Naive thymus-derived CD4-positive, alpha-beta T cell (primary cell): Measurements from ENCODE around the gene SBF1. TPM values are rescaled to one million over a fixed set of nuclear protein-coding genes. Genes with fewer than 3 reads are reported as not detected.

Experiments
- ATAC-seq: fragments of 150-1000 bp; cut with Tn5 transposase; 2 replicates; pipeline ENCODE4 v1.10.0; 2021; ENCODE audit warnings: mild to moderate bottlenecking, moderate library complexity
- CTCF ChIA-PET: fragments of 350-600 bp; sonication (Branson Sonifier 250); formaldehyde crosslinking; loops from one replicate; lab custom pipeline; 2021; ENCODE audit warnings: antibody characterized with exemption; lab: Charles Lee
- POLR2A ChIA-PET: fragments of 350-600 bp; sonication (Branson Sonifier 250); formaldehyde crosslinking; loops from one replicate; lab custom pipeline; 2021; ENCODE audit warnings: antibody characterized with exemption, inconsistent platforms; lab: Charles Lee
- DNase-seq, 9 donors: peaks; one replicate each; pipeline versions ENCODE4 v3.0.0 to v3.0.0-alpha.2; 2020 to 2022; ENCODE audit warnings: mixed read lengths in 1 of 9
- H3K27ac ChIP-seq: one replicate; pipeline ENCODE4 v1.7.0; 2013; ENCODE audit warnings: mild to moderate bottlenecking, low read depth, low read length, moderate library complexity
- H3K27me3 ChIP-seq, 2 donors: one replicate each; pipeline ENCODE4 v1.7.0; 2013; ENCODE audit warnings: low read length in 2 of 2, mild to moderate bottlenecking in 2 of 2, moderate library complexity in 2 of 2; ENCODE audit not compliant: control insufficient read depth in 2 of 2, insufficient read depth in 2 of 2
- H3K36me3 ChIP-seq, 3 experiments: 1 replicate in 2 of 3; 2 replicates in 1 of 3; pipeline ENCODE4 v1.7.0; 2013; ENCODE audit warnings: low read length in 3 of 3, mild to moderate bottlenecking in 3 of 3, moderate library complexity in 1 of 3; ENCODE audit not compliant: insufficient read depth in 3 of 3, control insufficient read depth in 2 of 3
- H3K4me1 ChIP-seq, 2 donors: one replicate each; pipeline ENCODE4 v1.7.0; 2013; ENCODE audit warnings: low read length in 2 of 2, mild to moderate bottlenecking in 2 of 2, moderate library complexity in 1 of 2; ENCODE audit not compliant: control insufficient read depth in 2 of 2, insufficient read depth in 2 of 2
- H3K4me3 ChIP-seq: 2 replicates; pipeline ENCODE4 v1.7.0; 2013; ENCODE audit warnings: mild to moderate bottlenecking, low read length
- H3K9me3 ChIP-seq, 3 experiments: 1 replicate in 2 of 3; 2 replicates in 1 of 3; pipeline ENCODE4 v1.7.0; 2013; ENCODE audit warnings: low read length in 3 of 3; ENCODE audit not compliant: control insufficient read depth in 2 of 3
- H3K27ac Mint-ChIP-seq, 9 donors: one replicate each; pipeline ENCODE4 v1.8.0; 2020 to 2022; ENCODE audit warnings: mixed read lengths in 9 of 9, mild to moderate bottlenecking in 8 of 9, moderate library complexity in 5 of 9, inconsistent platforms in 2 of 9
- H3K27me3 Mint-ChIP-seq, 5 donors: one replicate each; pipeline ENCODE4 v1.8.0; 2021 to 2022; ENCODE audit warnings: mixed read lengths in 5 of 5, mild to moderate bottlenecking in 1 of 5
- H3K36me3 Mint-ChIP-seq, 5 donors: one replicate each; pipeline ENCODE4 v1.8.0; 2020 to 2022; ENCODE audit warnings: mixed read lengths in 5 of 5, mild to moderate bottlenecking in 3 of 5, inconsistent platforms in 1 of 5
- H3K4me1 Mint-ChIP-seq, 7 donors: one replicate each; pipeline ENCODE4 v1.8.0; 2020 to 2022; ENCODE audit warnings: mixed read lengths in 7 of 7, mild to moderate bottlenecking in 3 of 7, inconsistent platforms in 1 of 7
- H3K4me3 Mint-ChIP-seq, 10 donors: one replicate each; pipeline ENCODE4 v1.8.0; 2020 to 2022; ENCODE audit warnings: mild to moderate bottlenecking in 10 of 10, mixed read lengths in 10 of 10, moderate library complexity in 6 of 10, inconsistent platforms in 2 of 10
- H3K9me3 Mint-ChIP-seq, 11 donors: one replicate each; pipeline ENCODE4 v1.8.0; 2020 to 2022; ENCODE audit warnings: mixed read lengths in 11 of 11, mild to moderate bottlenecking in 4 of 11, inconsistent platforms in 1 of 11, moderate library complexity in 1 of 11
- intact Hi-C, 2 donors: fragments of 100-400 bp; cut with micrococcal nuclease; formaldehyde crosslinking; loops; one replicate each; pipeline ENCODE4 v1.15.1; 2023
- polyA plus RNA-seq, 2 donors: library from polyadenylated mRNA; unstranded; fragments of 300-500 nt; fragmentation: Illumina TruSeq; gene quantifications; one replicate each; pipeline ENCODE4 v1.2.3, GENCODE V29; 2021
- total RNA-seq, 6 experiments: library from RNA in 5 of 6; stranded (reverse) in 5 of 6; gene quantifications; 1 replicate in 5 of 6; 2 replicates in 1 of 6; pipeline ENCODE4 v1.2.3 and lab custom pipeline; 2021 to 2026

The SBF1 gene
- total and polyA plus RNA-seq, 7 experiments from 2014 or later = 15.2 to 209 (median 170) TPM

DNA sequence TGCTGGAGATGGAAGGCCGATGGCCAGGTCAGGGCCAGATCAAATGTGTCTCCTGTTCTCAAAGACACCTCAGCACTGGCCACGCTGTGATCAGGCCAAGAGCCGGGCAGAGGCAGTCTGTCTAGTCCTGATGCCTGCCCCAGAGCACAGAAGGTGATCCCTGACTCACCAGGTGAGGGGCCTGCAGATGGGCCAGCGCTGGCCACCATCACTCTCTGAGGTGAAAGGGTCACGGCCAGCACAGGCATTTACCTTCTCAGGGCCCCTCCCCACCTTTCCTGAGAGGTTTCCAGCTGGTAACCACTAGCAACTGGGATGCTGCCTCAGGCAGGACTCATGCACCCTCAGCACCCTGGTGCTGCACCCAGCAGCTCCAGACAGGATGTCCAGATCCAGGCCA is 2.9 kb downstream of the SBF1 start:
- Histone ChIP-seq H3K4me1 (peaks cover 53 to 60% of the 10 kb centered on the region in 2 donors), H3K27ac (peak overlapping the region; percentile 90), H3K36me3 (peaks cover 0 to 22% (median 0%) of the 10 kb centered on the region in 3 experiments), H3K4me3 (peak overlapping the region; percentile 11), H3K9me3 (no peaks in the 10 kb centered on the region), H3K27me3 (no peaks in the 10 kb centered on the region)
- Mint-ChIP-seq H3K36me3 (peaks cover 0 to 11% (median 3%) of the 10 kb centered on the region in 5 donors), H3K27ac (peak overlapping the region; percentile 85 to 97 (median 93)), H3K27me3 (peaks cover 0 to under 1% (median 0%) of the 10 kb centered on the region in 5 donors), H3K4me1 (peaks cover 40 to 72% (median 62%) of the 10 kb centered on the region in 7 donors), H3K9me3 (no peaks in the 10 kb centered on the region), H3K4me3 (peak overlapping the region; percentile 65 to 100 (median 94))
- ATAC-seq (no peak), DNase-seq (no peak)
- intact Hi-C loops = loop anchor here (2.0 to 10.0 kb wide), 6 partner anchors 15 to 197 kb away; partner anchors contain the start of genes MAPK11 (in 1 of the 2), PPP6R2 (in 1 of the 2), SCO2 (in 1 of the 2) and SYCE3 (in 1 of the 2)
- ChIA-PET POLR2A (interaction anchor here (1.0 to 3.0 kb wide), 5 partner anchors 26 to 150 kb away, joined by 4 to 15 read pairs (median 10); partner anchors contain the start of genes LMF2, NCAPH2 and SCO2), CTCF (interaction anchor here (1.3 to 4.0 kb wide), 2 partner anchors 53 to 221 kb away, joined by 4 to 18 read pairs; partner anchors contain the start of genes HDAC10 and SCO2)

DNA sequence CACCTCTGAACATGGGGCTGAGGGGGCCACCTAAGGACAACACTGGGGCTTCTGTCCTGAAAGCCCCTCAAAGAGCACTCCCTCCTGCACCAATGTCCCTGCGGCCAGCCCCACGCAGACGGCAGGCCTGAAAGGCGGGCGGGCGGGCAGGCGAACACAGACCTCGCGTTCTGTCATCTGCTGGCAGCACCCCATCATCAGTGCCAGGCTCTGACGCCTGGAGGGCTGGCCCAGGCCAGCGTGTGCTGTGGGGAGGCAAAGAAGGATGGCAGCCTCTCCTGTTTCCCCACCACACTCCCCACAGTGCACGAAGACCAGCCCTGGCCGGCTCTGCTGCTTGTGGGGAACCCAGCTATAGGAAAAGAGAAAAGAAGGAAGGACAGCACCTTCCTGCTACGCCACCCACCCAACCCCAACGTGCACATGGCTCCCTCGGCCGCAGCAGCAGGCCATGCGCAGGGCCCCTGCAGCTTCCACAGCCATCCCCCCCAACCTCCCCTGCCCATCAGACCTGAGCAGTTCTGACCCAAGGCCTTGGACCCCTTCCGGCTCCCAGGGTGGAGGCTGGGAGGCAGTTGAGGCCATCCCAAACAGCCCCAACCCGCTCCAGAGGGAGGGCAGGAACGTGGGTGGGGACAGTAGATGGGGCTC is 3.5 kb downstream of the SBF1 start:
- Mint-ChIP-seq H3K27me3 (no peaks in the 10 kb centered on the region), H3K4me3 (peak overlapping the region; percentile 76 to 100 (median 94)), H3K36me3 (peaks cover 0 to 15% (median 7%) of the 10 kb centered on the region in 5 donors), H3K27ac (peak overlapping the region; percentile 88 to 99 (median 93)), H3K4me1 (peaks cover 45 to 73% (median 66%) of the 10 kb centered on the region in 7 donors), H3K9me3 (no peaks in the 10 kb centered on the region)
- Histone ChIP-seq H3K4me3 (peak overlapping the region; percentile 65), H3K4me1 (peaks cover 53 to 60% of the 10 kb centered on the region in 2 donors), H3K9me3 (no peaks in the 10 kb centered on the region), H3K27me3 (no peaks in the 10 kb centered on the region), H3K27ac (peak overlapping the region; percentile 90), H3K36me3 (peaks cover 0 to 29% (median 4%) of the 10 kb centered on the region in 3 experiments)
- ChIA-PET POLR2A (interaction anchor here (0.9 to 3.6 kb wide), 11 partner anchors 12 to 150 kb away, joined by 3 to 19 read pairs (median 9); partner anchors contain the start of genes LMF2, NCAPH2 and SCO2), CTCF (interaction anchor here (2.2 to 4.0 kb wide), 2 partner anchors 37 to 54 kb away, joined by 7 to 18 read pairs; partner anchors contain the start of genes LMF2, NCAPH2 and SCO2)
- ATAC-seq = no peak
- intact Hi-C loops = loop anchor here (2.0 to 10.0 kb wide), 6 partner anchors 15 to 197 kb away; partner anchors contain the start of genes MAPK11 (in 1 of the 2), PPP6R2 (in 1 of the 2), SCO2 (in 1 of the 2) and SYCE3 (in 1 of the 2)
- no peak for DNase-seq

DNA sequence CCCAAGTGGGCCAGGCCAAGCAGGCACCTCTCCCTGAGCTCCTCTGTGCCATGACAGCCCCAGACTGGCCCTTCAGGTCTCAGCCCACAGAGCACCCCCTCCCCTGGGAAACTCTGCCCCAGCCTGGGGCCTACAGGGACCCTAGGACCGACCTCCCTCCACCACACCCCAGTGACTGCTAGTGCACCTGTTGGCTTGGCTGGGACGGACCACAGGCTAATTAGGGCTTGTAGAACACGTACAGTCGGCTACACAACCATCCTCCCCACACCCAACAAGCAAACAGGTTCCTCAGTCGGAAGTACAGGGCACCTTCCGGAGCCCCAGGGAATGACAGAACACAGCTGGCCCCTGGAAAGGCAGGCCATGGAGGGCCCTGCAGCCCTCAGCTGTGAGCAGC is 4.3 kb downstream of the SBF1 start:
- peak overlapping the region; percentile 90 for H3K27ac ChIP-seq
- peaks cover 0 to 15% (median 7%) of the 10 kb centered on the region in 5 donors for H3K36me3 Mint-ChIP-seq
- H3K27ac Mint-ChIP-seq = peak overlapping the region; percentile 88 to 99 (median 93)
- no peaks in the 10 kb centered on the region for H3K27me3 Mint-ChIP-seq
- H3K27me3 ChIP-seq = no peaks in the 10 kb centered on the region
- H3K4me3 Mint-ChIP-seq = peak overlapping the region; percentile 76 to 100 (median 90)
- H3K9me3 ChIP-seq = no peaks in the 10 kb centered on the region
- peaks cover 0 to 37% (median 4%) of the 10 kb centered on the region in 3 experiments for H3K36me3 ChIP-seq
- H3K4me3 ChIP-seq = peak overlapping the region; percentile 65
- peaks cover 53 to 60% of the 10 kb centered on the region in 2 donors for H3K4me1 ChIP-seq
- H3K4me1 Mint-ChIP-seq = peaks cover 45 to 71% (median 65%) of the 10 kb centered on the region in 7 donors
- CTCF ChIA-PET = interaction anchor here (0.5 to 4.0 kb wide), 7 partner anchors 10 to 151 kb away, joined by 3 to 18 read pairs (median 6); partner anchors contain the start of genes LMF2, NCAPH2 and SCO2
- DNase-seq = no peak
- POLR2A ChIA-PET = interaction anchor here (0.7 to 3.6 kb wide), 18 partner anchors 10 to 218 kb away, joined by 3 to 19 read pairs (median 5); partner anchors contain the start of genes ADM2, LMF2, NCAPH2 and SCO2
- intact Hi-C loops = loop anchor here (1.0 to 10.0 kb wide), 12 partner anchors 11 to 196 kb away; partner anchors contain the start of genes PPP6R2 (in 2 of the 2), SCO2 (in 2 of the 2), ADM2 (in 1 of the 2) and LMF2 (in 1 of the 2)
- H3K9me3 Mint-ChIP-seq = no peaks in the 10 kb centered on the region
- no peak for ATAC-seq

DNA sequence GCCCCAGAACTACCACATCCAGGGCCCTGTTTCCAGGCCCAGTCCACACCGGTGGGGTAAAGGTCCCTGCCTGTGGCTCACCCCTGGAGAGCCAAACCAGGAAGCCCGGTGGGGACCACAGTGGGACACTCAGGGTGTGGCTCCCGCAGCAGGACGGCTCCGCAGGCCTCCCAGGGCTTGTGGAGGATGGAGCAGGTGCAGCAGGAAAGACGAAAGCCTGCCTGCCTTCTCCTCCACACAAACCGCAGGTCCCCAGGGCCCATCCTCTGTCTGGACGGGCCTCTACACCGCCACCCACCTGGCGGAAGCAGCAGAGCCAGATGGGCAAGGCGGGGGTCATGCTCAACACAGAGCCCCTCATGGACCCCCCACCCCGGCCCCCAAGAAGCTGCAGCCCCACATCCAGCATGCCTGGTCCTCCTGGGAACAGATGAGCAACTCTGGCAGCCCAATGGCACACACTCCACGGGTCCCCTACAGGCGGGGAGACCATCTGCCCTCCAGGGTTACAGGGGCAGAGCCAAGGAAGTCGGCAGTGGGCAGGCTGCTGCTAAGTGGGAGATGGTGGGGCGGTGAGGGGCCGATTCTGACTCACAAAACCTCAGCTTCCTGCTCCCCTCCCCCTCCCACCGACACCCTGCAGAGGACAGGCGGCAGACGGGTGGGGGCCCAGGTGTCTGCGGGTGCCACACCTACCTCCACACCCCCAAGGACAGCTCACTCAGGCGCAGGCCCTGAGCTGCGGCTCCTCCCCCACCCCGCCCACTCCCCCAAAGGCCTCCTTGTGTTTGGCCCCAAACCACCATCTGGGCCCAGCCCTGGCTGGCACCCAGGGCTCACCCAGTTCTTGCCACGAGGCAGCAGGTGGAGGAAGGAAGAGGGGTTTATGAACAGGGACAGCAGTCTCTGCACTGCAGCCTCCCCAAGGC is 5.2 kb downstream of the SBF1 start:
- Histone ChIP-seq H3K9me3 (no peaks in the 10 kb centered on the region), H3K4me3 (peak overlapping the region; percentile 65), H3K27me3 (no peaks in the 10 kb centered on the region), H3K4me1 (peaks cover 53 to 57% of the 10 kb centered on the region in 2 donors), H3K27ac (peak overlapping the region; percentile 90), H3K36me3 (peaks cover 0 to 43% (median 9%) of the 10 kb centered on the region in 3 experiments)
- Mint-ChIP-seq H3K27ac (peak overlapping the region; percentile 88 to 99 (median 93)), H3K4me3 (peak overlapping the region; percentile 76 to 100 (median 90)), H3K36me3 (peaks cover 0 to 15% (median 7%) of the 10 kb centered on the region in 5 donors), H3K4me1 (peaks cover 45 to 69% (median 61%) of the 10 kb centered on the region in 7 donors), H3K27me3 (no peaks in the 10 kb centered on the region), H3K9me3 (no peaks in the 10 kb centered on the region)
- ChIA-PET CTCF (interaction anchor here (0.6 to 4.0 kb wide), 8 partner anchors 10 to 321 kb away, joined by 3 to 18 read pairs (median 5); partner anchors contain the start of genes LMF2, NCAPH2 and SCO2), POLR2A (interaction anchor here (0.6 to 3.6 kb wide), 24 partner anchors 8 to 218 kb away, joined by 3 to 19 read pairs (median 5); partner anchors contain the start of genes ADM2, LMF2, NCAPH2 and SCO2)
- intact Hi-C loops = loop anchor here (1.0 to 10.0 kb wide), 14 partner anchors 12 to 195 kb away; partner anchors contain the start of genes PPP6R2 (in 2 of the 2), SCO2 (in 2 of the 2), ADM2 (in 1 of the 2) and LMF2 (in 1 of the 2)
- ATAC-seq (peak; percentile 95), DNase-seq (peak; percentile 77 to 96 (median 92))

DNA sequence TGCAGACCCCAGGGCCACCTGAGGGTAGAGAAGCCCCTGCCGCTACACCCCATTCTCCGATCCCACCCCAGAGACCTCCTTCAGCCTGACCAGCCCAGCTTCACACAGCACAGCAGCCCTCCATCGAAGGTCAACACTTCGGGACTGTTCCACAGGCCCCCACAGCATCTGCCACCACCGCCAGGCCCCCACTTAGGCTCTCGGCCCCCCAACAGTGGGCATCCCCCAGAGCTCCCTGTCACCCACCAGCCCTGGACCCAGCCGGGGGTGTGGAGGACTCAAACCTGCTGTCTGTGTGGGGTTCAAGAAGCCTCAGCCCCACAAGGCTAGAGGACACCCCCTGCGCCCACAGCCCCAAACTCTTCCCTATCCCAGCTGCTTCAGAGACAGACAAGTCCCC is 6.2 kb downstream of the SBF1 start:
- H3K36me3 Mint-ChIP-seq = peaks cover 0 to 17% (median 9%) of the 10 kb centered on the region in 5 donors

More for the DNA sequence above, 6.2 kb downstream of the SBF1 start:
- Histone ChIP-seq H3K4me3 (peak overlapping the region; percentile 54), H3K9me3 (no peaks in the 10 kb centered on the region), H3K36me3 (peaks cover 4 to 53% (median 19%) of the 10 kb centered on the region in 3 experiments), H3K4me1 (peaks cover 50 to 55% of the 10 kb centered on the region in 2 donors), H3K27ac (peak overlapping the region; percentile 90), H3K27me3 (no peaks in the 10 kb centered on the region)
- Mint-ChIP-seq H3K27me3 (no peaks in the 10 kb centered on the region), H3K4me1 (peaks cover 39 to 62% (median 56%) of the 10 kb centered on the region in 7 donors), H3K27ac (peak overlapping the region; percentile 88 to 99 (median 93)), H3K9me3 (no peaks in the 10 kb centered on the region), H3K4me3 (peak overlapping the region in 9 of 10 donors; percentile 4 to 100 (median 94))
- intact Hi-C loops = loop anchor here in 1 of 2 donors (1.0 kb wide), 2 partner anchors 40 to 152 kb away; partner anchors contain the start of gene NCAPH2
- ChIA-PET POLR2A (interaction anchor here (1.3 to 3.6 kb wide), 8 partner anchors 9 to 153 kb away, joined by 4 to 19 read pairs (median 7); partner anchors contain the start of genes ADM2, LMF2, NCAPH2 and SCO2), CTCF (interaction anchor here (0.8 to 4.0 kb wide), 5 partner anchors 9 to 152 kb away, joined by 3 to 18 read pairs (median 4); partner anchors contain the start of gene SCO2)
- no peak for DNase-seq
- no peak for ATAC-seq
